CD4-positive, alpha-beta T cell treated with Interferon gamma for 1 hour (primary cell): ENCODE measurements around the gene COL21A1.

Source experiments
- DNase-seq: peaks from one replicate; pipeline ENCODE4 v3.0.0-alpha.2; 2020

The COL21A1 gene

DNA sequence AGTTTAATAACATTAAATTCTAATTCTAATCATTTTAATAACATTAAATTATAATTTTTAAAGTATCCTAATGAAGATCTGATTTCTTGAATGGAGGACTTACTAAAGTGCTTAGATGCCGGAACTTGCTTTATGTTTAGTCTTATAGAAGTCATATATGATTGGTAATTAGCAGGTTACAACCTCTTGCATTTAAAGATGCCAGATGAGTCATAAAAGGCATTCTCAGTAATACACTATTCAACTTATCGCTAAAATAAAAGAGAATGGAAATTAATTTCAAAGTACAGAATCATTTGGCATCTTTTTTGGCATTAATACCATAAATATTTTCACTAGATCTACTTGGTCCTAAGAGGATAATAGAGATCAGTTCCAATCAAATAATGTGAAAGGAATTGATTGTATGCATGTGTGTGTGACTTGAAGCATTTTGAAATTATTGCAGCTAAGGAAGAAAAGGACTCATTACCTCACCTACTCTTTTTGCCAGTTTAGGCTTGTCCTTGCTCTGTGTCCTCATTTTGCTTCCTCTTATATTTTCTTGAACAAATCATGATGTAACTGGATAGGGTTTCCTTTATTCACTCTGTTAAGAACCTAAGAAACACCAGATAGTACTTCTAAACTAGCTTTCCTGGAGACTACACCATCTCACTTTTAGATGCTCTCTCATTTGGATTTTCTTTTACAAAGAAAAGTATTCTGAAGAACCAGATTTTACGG lies 2.7 kb downstream of the COL21A1 start:
- DNase-seq: no peak

DNA sequence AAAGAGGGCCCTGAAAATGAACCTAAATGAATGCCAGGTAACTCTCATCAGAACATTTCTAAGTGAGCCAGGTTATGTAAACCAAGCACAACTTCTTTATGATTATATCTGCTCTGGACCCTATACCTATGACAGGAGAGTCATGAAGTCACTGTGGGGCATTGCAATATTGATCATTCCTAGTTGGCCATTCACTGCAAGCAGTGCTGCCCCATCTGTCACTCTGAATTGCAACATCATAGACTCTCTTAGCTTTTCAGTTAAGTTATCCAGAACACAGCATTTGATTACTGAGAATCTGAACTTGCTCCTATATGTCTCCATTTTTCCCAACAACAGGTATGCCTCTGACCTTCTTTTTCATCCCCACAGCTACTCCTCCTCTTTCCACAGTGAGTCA lies 3.3 kb downstream of the COL21A1 start:
- no peak for DNase-seq

DNA sequence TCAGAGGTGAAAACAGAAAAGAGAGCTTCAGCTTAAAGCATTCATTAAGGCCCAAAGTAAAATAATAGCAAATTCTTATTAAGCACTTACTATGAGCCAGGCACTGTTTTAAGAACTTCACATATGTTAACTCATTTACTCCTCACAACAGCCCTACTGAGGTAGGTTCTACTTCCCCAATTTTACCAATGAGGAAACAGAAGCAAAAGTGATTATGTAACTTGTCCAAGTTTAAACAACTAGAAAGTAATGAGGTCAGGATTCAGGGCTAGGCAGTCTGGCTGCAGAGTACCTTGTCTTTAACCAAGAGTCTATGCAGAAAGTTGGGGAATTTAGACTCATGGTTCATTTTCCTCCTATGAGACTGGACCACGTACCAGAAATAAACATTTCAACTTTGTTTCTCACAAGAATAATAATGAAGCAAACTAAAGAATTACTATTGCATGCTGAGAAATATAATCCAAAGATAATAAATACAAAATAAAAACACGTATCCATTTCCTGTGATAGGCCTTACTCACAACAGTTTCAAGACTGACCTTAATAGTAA lies 3.8 kb downstream of the COL21A1 start:
- DNase-seq: no peak

DNA sequence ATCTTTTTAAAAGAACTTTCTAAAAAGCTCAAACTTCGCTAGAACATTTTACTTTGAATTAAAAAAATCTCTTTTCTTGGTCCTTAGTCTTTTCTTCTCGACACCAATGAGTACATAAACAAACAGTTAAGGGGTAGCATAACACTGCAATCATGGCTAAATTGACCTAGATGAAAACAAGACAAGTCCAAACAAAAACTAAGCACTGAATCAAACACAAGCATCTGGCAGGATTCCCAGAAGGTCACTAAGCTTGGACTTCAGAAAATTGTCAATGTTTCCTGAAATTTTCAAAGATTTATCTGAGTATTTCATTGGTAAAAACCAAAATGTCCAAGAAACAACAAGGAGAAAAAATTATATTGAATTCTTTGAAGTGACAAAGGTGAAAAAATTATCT lies 5.0 kb downstream of the COL21A1 start:
- DNase-seq: no peak

DNA sequence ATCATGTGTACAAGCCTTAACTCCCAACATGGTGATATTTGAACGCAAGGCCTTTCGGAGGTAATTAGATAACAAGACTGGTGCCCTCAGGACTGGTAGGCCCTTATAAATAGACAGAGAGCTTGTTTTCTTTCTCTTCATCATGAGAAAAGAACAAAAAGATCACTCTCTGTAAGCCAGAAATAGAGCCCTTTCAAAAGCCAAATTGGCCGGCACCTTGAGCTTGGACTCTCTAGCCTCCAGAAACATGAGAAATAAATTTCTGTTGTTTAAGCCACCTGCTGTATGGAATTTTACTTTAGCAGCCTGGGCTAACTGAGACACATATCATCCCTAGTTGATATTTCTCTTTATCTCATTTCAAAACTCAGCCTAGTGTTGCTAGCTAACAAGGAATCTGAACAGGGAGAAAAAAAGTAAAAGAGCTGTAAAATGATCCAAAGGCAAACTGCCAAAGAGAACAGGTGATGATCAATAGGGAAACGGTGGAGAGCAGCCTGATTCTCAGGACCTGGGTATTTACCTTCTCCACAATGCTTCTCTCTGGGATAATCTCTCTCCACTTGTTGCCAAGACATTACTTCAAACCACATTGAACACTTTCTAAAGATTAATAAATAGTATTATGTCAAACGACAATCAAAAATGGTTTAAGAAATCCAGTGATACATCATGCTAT lies 6.1 kb downstream of the COL21A1 start:
- DNase-seq: no peak

DNA sequence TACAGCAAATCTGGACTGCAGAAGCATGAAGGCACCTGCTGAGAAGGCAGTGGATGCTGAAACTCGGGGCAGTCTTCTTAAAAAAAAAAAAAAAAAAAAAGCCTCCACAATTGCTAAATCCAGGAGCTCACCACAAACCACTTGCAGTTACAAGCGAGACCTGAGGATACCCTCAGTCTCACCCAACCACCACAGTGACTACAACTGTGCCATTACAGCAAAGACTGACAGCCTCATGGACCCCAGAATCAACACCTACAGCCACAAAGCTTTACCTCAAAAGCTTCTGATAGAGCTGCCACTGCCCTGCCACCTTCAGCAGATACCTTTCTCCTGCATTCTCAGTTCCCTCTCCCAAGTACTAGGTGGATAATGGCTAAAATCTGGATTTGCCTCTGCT lies 9.0 kb downstream of the COL21A1 start:
- no peak for DNase-seq

DNA sequence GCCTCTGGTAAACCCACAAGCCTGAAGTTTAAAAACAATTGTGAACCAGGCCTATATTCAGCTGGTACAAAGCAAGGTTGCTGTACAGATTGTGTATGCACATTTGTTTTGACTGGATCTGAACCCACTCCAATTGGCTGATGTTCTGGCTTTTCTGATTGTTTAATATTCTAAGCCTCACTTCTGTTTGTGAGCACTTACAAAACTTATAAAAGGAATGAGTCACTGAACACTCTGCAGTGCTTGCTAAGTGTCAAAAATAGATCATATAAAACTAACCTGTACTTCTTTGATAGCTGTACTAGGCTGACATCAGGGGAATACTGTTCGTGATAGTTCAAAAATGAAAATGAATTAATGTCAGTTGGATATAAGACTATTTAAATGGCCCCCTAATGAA lies 12.1 kb downstream of the COL21A1 start:
- no peak for DNase-seq

DNA sequence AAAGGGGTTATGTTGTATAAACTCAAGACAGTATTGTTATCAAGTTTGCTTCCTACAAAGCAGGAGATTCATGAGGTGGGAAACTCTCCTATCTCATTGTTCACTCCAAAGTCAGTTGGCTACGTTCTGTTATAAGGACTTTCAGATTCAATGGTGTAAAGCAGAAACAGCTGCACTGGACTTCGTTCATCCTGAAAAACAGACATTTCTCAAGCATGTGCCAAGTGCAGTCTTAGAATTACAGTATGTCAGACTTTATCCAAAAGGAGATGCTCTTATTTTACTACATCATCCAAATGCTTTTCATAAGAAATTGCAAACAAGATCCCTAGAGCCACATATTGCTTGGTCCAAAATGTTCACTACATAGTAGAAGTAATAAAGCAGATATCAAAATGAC lies 14.9 kb downstream of the COL21A1 start:
- DNase-seq: no peak

DNA sequence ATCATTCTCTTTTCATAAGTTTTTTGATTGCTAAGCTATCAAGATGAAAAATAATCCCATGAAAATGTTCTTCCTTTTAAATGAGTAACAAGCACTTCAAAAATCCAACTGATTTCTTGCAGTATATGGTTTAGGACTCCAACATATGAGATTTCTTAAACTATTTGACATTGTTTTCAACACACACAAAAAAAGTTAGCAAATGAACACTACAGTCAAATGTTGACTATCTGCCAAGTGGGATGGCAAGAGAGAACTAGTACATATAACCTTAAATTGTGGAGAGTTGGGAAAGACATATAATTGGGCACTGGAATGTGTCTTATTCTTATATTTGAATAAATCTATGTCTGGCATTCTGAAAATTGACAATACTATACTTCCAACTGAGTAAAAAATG lies 15.6 kb downstream of the COL21A1 start:
- DNase-seq: no peak

DNA sequence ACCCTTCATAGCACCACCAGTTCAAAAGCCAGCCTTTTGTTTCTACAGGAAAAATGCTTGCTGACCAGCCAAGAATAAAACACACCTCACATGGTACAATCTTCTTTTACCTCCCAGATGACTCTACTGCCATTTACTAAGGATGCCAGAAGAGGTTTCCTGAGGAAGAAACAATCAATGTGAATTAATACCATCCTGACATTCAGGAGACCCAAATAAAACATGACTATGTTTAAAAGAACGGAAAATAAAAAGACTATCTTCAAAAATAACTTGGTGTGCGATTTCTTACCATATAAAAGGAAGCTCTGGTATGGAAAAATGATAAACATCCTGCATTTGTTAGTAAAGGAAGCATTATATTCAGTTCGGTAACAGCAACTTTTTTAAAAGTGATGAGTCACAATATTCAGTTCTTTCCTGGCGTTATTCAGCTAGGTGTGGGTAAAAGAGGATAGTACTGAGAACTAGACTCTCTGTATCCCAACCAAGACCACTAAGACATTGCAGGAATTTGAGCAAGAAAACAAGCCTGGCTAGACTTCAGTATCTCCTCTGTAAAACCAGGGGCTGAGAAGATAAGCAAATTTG lies 16.3 kb downstream of the COL21A1 start:
- no peak for DNase-seq

DNA sequence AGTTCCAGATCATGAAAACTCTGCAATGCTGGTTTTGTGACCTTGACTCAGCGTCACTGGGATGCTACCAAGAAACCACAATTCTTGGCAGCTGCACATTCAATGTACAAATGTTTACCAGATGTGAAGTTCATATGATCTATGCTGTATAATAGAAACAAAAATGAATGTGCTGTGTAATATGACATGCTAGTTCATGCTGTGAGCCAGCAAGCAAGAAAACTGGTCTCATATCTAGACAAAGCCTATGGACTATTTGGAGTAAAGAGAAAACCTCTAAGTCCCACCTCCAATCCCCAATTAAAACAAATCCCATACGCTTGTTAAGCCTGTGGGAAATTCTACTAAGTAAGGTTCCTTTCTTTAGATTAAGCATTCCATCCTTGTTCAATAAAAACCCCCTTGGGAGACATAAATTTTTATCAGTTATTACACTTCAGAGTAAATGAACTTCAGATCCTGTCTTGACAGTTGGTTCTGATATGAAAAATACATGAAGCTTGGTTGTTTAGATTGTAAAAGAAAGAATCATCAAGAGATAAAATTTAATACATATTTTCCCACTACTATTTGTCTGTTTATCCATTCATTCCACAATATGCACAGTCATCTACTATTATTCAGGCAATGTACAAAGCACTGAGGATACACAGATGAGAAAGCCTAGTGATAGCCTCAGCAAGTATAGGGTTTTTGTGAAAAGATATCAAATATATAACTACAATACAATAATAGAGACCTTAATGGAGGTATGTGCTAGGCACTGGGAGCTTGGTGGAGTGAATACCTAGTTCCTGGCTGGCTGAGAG lies 20.1 kb downstream of the COL21A1 start:
- no peak for DNase-seq

DNA sequence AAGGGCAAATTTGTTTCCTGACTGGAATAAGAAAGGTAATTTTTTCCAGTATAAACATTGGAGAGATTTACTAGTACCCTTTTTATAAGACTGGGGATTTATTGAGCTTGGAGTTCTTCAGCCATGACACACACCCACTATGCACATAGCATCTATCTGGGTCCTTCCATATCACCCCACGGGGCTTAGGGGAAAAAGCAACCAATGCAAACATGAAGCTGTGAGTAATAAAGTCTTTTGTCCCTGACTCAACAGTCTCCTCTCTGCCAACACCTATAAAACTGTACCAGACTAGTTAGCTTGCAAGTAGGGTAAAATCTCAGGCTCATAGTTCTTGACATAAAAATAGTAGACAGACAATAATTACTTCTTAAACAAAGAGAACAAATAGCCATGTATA lies 23.4 kb downstream of the COL21A1 start:
- no peak for DNase-seq

DNA sequence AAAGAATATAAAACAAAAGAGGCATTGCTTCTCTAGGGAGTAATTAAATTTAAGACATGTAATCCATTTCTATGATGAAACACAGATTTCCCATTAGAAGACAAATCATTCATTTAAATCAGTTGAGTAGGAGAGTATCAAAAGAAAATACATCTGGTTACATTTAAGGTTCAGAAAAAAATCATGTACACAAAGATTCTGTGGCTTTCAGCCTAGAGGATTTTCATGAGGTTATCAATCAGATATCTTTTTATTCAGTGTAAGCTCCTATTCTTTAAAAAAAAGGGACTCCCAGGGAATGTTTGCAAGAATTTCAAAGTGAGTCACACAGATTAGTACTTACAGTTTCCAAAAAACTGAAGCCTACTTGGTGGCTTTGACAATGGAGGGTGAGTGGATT lies 24.9 kb downstream of the COL21A1 start:
- no peak for DNase-seq

DNA sequence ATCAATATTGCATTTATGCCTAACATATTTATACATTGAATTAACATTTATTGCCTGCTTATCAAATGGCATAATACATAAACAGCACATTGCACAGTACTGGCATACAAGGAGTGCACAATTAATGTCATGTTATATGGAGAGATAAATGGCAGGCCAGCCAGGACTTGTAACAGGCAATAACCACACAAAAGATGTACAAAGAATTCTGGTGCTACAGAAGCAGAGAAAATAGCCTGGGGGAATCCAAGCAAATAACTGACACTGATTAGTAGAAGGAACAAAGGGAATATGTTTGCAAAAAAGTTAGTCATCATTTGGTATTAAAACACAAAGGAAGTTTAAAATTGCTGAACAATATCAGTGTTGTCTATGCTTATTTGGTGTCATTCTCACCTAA lies 27.3 kb downstream of the COL21A1 start:
- DNase-seq: no peak

DNA sequence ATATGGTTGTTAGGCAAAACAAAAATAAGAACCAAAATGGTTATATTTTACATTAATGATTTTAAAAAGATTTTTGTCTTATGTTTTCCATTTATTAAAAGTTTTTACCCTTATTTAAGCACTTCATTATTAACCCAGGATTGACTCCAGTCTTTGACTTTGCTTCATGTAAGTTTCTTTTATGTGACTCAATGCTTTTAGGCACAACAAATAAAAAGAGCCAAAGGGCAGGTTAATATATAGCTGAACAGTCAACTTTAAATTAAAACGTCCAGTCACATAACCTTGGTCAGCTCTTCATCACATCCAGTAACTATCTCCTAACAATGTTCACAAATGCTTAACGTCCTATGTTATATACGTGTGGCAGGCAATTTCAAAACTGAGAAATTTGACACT lies 32.7 kb downstream of the COL21A1 start:
- DNase-seq: no peak

DNA sequence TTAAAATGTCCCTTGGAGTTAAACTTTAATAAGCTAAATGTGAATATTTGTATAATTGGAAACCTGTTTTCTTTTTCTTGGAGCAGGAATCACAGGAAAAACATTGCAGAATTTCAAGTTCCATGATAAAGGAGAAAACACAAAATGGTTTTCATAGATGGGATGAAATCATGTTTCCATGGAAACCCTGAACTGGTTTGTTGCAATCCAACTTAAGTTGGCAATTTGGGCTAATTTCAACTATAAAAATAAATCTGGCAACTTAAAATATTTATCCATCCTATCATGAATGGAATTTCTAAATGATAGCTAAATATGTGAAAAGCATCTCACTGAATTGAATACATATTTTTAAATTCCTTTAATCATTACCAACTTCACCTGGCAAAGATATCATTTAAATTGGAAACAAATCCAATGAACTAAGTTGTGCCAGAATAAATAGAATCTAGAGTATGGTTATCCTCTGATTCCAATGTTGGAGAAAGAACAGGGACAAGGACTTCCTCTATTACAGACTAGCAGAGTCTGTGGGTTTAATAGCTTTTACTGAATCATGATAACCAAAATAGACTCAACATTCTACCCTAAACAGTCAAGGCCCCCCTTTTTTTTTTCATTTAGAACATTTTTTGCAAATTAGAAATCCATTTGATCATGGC lies 33.2 kb downstream of the COL21A1 start:
- no peak for DNase-seq

DNA sequence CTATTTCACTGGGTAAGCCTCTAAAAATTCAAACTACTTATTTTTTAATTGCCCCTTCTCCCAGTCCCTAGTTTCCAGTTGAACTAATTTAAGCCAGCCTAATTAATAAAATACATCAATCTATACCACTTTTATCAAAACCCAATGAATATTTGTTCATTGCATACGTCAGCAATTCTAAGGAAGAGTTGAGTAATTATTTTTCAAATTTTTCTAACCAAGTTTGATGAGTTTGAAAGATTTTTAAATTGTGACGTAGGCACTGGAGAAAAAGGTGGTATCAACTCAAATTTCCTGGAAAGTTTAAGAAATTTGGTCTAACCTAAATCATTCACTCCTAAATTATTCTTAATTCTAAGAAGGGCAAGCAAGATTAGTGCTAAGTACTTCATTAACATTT lies 35.7 kb downstream of the COL21A1 start:
- no peak for DNase-seq

DNA sequence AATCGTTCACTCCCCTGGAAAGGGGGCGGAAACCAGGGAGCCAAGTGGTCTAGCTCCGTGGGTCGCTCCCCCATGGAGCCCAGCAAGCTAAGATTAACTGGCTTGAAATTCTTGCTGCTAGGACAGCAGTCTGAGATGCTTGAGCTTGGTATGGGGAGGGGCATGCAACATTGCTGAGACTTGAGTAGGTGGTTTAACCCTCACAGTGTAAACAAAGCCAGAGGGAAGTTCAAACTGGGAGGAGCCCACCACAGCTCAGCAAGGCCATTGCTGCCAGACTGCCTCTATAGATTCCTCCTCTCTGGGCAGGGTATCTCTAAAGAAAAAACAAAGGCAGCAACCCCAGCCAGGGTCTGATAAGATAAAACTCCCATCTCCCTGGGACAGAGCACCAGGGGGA lies 43.2 kb downstream of the COL21A1 start:
- DNase-seq: no peak

DNA sequence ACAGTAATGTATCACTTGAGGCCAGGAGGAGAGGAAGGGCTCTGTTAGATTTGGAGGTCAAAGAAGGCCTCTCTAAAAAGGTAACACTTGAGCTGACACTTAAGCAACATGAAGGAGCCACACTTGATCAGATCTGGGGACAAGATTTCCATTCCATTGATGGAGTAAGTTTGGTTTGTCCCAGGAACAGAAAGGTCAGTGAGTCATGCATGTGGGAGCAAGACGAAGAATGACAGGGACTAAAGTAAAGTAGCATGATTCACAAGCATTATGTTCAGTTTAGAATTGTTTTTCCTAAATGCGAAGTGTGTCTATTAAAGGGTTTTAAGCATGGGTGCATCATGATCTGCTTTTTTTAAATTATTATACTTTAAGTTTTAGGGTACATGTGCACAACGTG lies 47.4 kb downstream of the COL21A1 start:
- DNase-seq: no peak

DNA sequence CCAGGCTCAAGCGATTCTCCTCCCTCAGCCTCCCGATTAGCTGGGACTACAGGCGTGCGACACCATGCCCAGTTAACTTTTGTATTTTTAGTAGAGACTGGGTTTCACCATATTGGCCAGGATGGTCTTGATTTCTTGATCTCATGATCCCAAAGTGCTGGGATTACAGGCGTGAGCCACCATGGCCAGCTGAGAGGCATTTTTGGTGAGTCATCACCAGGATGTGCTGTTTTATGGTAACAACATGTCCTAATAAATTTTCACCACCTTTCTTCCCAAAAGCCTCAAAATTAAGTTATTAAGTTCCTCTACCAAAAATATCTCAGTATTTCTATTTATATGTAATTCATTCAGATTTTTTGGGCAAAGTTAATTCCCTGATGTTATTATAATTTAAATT lies 53.5 kb downstream of the COL21A1 start:
- no peak for DNase-seq

DNA sequence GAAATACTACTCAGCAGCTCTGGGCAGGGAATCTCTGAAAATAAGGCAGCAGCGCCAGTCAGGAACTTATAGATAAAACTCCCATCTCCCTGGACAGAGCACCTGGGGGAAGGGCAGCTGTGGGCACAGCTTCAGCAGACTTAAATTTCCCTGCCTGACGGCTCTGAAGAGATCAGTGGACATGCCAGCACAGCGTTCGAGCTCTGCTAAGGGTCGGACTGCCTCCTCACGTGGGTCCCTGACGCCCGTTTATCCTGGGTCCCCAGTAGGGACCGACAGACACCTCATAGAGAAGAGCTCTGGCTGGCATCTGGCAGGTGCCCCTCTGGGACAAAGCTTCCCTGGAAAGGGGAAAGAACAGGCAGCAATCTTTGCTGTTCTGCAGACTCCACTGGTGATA lies 59.0 kb downstream of the COL21A1 start:
- DNase-seq: no peak

DNA sequence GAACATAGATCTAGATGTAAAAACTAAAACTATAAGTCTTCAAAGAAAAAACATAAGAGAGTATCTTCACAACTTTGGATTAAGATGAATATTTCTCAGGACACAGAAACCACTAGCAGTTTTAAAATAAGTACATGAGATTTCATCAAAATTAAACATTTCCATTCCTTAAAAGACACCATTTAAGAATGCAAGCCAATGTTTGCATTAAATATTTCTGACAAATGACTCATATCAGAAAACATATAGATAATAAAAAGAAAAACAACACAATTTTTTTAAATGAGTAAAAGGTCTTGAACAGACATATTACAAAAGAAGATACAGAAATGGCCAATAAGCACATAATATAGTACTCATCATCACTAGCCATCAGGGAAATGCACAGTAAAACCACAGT lies 59.7 kb downstream of the COL21A1 start:
- DNase-seq: no peak

DNA sequence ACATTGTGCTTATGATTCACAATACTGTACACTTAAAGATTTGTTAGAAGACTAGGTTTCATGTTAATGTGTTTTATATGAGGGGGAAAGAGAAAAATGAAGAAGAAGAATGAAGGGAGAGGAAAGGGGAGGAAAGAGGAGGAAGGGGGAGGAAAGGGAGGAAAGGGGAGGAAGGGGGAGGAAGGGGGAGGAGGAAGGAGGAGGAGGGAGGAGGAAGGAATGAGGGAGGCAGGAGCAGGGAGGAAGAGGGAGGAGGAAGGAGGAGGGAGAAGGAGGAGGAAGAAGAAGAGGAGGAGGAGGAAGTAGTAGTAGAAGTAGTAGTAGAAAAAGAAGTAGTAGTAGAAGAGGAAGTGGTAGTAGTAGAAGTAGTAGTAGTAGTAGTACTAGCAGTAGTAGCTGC lies 70.6 kb downstream of the COL21A1 start:
- DNase-seq: no peak
